RWPE1 (cell line): ENCODE results near the gene CCL26.
"Not testable (repeated sequence)": the region's sequence is repeated elsewhere in the genome, so short reads cannot be mapped to it uniquely, and the experiment has no call there.

Source experiments
- CTCF ChIA-PET: fragments of 350-600 bp; sonication (Branson Sonifier 250); formaldehyde crosslinking; extraction: SDS; loops from one replicate; lab custom pipeline; 2021; lab: Yijun Ruan, JAX
- POLR2A ChIA-PET: fragments of 400-600 bp; formaldehyde crosslinking; extraction: SDS; loops from one replicate; lab custom pipeline; 2020; ENCODE audit warnings: antibody characterized with exemption; ENCODE audit not compliant: low non-redundant PET; lab: Yijun Ruan, JAX
- DNase-seq: peaks from one replicate; pipeline ENCODE4 v3.0.0; 2012; ENCODE audit warnings: low spot score
- H3K27ac ChIP-seq: fragments of 450-650 bp; 2 replicates; pipeline ENCODE4 v1.5.1; 2017
- TF ChIP-seq, protein P1 (sequence below): fragments of 450-650 bp; conservative IDR thresholded peaks from 2 replicates; pipeline ENCODE4 v1.5.1; 2017; ENCODE audit warnings: low read depth, mild to moderate bottlenecking

CCL26 gene

DNA sequence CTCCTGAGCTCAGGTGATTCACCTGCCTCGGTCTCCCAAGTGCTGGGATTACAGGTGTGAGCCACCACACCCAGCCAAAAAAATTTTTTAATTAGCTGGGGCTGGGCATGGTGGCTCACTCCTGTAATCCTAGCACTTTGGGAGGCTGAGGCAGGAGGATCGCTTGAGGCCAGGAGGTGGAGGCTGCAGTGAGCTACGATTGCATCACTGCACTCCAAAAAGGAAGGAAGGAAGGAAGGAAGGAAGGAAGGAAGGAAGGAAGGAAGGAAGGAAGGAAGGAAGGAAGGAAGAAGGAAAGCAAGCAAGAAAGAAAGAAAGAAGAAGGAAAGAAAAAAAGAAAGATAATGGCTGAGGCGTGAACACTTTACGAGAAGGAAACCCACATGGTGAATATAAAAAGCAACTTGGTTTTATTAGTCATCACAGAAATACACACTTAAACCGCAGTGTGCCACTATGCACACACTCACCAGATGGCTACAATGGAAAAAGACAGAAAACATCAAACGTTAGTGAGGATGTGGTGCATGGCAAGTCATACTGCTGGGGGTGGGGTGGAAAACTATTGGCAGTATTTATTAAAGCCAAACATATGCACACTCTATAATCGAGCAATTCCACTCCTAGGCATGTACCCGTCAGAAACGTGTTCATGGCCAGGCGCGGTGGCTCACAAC is 4.4 kb upstream of the CCL26 start:
- ChIA-PET POLR2A (no interaction called here), CTCF (no interaction called here)
- H3K27ac ChIP-seq: no peak overlapping the region
- TF ChIP-seq, protein P1, sequence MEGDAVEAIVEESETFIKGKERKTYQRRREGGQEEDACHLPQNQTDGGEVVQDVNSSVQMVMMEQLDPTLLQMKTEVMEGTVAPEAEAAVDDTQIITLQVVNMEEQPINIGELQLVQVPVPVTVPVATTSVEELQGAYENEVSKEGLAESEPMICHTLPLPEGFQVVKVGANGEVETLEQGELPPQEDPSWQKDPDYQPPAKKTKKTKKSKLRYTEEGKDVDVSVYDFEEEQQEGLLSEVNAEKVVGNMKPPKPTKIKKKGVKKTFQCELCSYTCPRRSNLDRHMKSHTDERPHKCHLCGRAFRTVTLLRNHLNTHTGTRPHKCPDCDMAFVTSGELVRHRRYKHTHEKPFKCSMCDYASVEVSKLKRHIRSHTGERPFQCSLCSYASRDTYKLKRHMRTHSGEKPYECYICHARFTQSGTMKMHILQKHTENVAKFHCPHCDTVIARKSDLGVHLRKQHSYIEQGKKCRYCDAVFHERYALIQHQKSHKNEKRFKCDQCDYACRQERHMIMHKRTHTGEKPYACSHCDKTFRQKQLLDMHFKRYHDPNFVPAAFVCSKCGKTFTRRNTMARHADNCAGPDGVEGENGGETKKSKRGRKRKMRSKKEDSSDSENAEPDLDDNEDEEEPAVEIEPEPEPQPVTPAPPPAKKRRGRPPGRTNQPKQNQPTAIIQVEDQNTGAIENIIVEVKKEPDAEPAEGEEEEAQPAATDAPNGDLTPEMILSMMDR: no peak
- DNase-seq: peak; percentile 31

DNA sequence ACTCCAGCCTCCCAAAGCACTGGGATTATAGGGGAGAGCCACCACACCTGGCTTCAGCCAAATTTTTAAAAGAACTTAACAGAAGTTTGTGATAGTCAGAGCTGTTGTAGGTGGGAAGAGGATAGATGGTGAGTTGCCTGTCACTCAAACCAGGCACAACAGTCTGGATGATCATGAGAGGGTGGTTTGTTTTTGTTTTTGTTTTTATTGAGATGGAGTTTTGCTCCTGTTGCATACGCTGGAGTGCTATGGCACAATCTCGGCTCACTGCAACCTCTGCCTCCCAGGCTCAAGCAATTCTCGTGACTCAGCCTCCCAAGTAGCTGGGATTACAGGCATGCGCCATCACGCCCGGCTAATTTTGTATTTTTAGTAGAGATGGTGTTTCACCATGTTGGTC is 1.9 kb upstream of the CCL26 start:
- POLR2A ChIA-PET, H3K27ac ChIP-seq, DNase-seq, CTCF ChIA-PET: not testable (repeated sequence)

DNA sequence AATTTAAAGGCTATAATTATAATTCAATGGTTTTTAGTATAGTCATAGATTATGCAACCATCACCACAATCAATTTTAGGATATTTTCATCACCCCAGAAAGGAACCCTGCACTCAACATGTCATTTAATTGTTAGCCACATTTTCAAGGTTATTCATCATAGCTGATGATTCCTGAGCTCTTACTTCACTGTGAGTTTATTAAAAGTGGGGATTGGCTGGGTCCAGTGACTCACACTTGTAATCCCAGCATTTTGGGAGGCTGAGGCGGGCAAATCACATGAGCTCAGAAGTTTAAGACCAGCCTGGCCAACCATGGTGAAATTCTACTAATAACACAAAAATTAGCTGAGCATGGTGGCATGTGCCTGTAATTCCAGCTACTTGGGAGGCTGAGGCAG is 787 bp downstream of the CCL26 start:
- ChIA-PET POLR2A (no interaction called here), CTCF (interaction anchor here (0.6 kb wide), 1 partner anchor 303 kb away, joined by 3 read pairs; no protein-coding TSS in a partner anchor)
- TF ChIP-seq, protein P1: no peak
- DNase-seq: no peak
- no peak overlapping the region for H3K27ac ChIP-seq

DNA sequence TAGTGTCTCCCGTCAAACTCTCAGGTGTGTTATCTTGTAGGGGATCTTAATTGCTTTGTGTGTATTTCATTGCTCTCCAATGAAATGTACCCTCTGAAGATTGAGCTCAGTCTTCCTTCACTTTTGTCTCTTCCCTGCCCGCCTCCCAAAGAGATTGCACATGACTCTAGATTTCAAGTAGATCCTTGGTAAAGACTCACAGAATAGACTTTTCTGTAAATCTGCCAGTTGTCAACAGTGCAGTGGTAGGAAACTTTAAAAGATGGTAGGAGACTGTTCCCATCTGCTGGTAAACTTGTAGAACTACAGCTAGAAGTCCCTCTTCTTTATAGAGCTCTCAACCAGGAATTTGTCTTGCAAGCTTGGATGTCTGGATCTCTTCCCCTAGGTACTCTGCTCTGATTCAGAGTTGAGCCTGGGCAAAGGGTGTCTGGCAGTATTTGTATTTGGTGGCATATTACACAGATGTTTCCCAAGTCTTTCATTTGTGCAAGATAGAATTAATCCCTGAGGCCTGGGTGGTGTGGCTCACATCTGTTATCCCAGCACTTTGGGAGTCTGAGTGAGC is 9.6 kb downstream of the CCL26 start:
- ChIA-PET CTCF (interaction anchor here (0.5 to 1.6 kb wide), 8 partner anchors 9 to 509 kb away, joined by 3 to 7 read pairs (median 4); no protein-coding TSS in a partner anchor), POLR2A (no interaction called here)
- H3K27ac ChIP-seq: no peak overlapping the region
- DNase-seq: peak; percentile 86
- TF ChIP-seq, protein P1: peak; percentile 88

DNA sequence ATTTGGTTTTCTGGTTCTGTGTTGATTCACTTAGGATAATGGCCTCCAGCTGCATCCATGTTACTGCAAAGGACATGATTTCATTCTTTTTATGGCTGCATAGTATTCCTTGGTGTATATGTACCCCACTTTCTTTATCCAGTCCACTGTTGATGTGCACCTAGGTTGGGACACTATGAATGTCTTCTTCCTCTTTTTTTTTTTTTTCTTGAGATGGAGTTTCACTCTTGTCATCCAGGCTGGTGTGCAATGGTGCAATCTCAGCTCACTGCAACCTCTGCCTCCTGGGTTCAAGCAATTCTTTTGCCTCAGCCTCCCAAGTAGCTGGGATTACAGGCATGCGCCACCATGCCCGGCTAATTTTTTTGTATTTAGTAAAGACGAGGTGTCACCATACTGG is 10.2 kb downstream of the CCL26 start:
- DNase-seq, H3K27ac ChIP-seq, POLR2A ChIA-PET: not testable (repeated sequence)
- CTCF ChIA-PET: interaction anchor here (0.5 to 1.6 kb wide), 6 partner anchors 8 to 510 kb away, joined by 3 to 8 read pairs (median 4); no protein-coding TSS in a partner anchor

DNA sequence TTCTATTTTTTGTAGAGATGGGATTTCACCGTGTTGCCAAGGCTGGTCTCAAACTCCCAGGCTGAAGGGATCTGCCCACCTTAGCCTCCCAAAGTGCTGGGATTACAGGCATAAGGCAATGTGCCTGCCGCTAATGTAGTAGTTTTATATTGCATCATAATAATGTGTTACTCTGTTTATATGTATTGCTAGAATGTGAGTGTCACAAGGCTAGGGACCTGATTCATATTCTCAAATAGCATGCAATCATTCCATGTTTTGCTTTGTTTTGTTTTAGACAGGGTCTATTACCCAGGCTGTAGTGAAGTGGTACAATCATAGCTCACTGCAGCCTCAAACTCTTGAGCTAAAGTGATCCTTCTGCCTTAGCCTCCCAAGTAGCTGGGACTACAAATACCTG is 13.5 kb downstream of the CCL26 start:
- CTCF ChIA-PET: interaction anchor here (0.6 kb wide), 1 partner anchor 19 kb away, joined by 3 read pairs; no protein-coding TSS in a partner anchor
- no peak overlapping the region for H3K27ac ChIP-seq
- TF ChIP-seq, protein P1: no peak
- DNase-seq: no peak
- POLR2A ChIA-PET: no interaction called here

DNA sequence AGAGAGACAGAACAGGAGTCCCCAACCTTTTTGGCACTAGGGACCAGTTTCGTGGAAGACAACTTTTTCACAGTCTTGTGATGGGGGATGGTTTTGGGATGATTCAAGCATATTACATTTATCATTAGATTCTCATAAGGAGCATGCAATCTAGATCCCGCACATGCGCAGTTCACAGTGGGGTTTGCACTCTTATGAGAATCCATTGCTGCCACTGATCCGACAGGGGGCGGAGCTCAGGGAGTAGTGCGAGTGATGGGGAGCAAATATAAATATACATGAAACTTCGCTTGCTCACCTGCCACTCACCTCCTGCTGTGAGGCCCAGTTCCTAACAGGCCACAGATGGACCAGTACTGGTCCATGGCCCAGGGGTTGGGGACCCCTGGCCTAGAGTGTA is 14.2 kb downstream of the CCL26 start:
- DNase-seq: no peak
- H3K27ac ChIP-seq: no peak overlapping the region
- ChIA-PET CTCF (no interaction called here), POLR2A (no interaction called here)
- TF ChIP-seq, protein P1: no peak
